Measurements from ENCODE around the gene ABCB8. TPM values are rescaled to one million over a fixed set of nuclear protein-coding genes. Genes with fewer than 3 reads are reported as not detected.

Gene ABCB8
- total and polyA plus RNA-seq, 9 donors, result 12.8 to 26.5 (median 18.4) TPM

- DNase-seq, result no peak
- Histone ChIP-seq H3K9me3 (replicated peaks; ENCODE audit: control insufficient read depth, low read depth, low read length) (no peaks in the 10 kb centered on the region), H3K27me3 (ENCODE audit: control insufficient read depth, insufficient read depth, low read length) (peaks cover 2% of the 10 kb centered on the region), H3K4me3 (ENCODE audit: low read length) (peak overlapping the region; percentile 79), H3K27ac (ENCODE audit: low read length) (no peak overlapping the region), H3K36me3 (ENCODE audit: control insufficient read depth, insufficient read depth, low read length) (peaks cover 13% of the 10 kb centered on the region), H3K4me1 (ENCODE audit: control insufficient read depth, insufficient read depth, low read length) (peaks cover 42% of the 10 kb centered on the region)
- 18% methylated on average over 22 of the region's 29 CpGs for WGBS (ENCODE audit: insufficient coverage)
Observed at GRCh38 chr7:151056666-151057505, 28.6 kb downstream of the ABCB8 start.

- peak within 1 kb of the TSS; percentile 79 for H3K4me3 ChIP-seq (ENCODE audit: low read length)
- peaks cover 19% of the 10 kb centered on the region for H3K36me3 ChIP-seq (ENCODE audit: control insufficient read depth, insufficient read depth, low read length)
- H3K4me1 ChIP-seq (ENCODE audit: control insufficient read depth, insufficient read depth, low read length), result peaks cover 49% of the 10 kb centered on the region
- no peaks in the 10 kb centered on the region for H3K27me3 ChIP-seq (ENCODE audit: control insufficient read depth, insufficient read depth, low read length)
- H3K27ac ChIP-seq (ENCODE audit: low read length), result peak within 1 kb of the TSS; percentile 100
- WGBS (ENCODE audit: insufficient coverage), result under 1% methylated on average over 29 of the region's 30 CpGs
- no peak for DNase-seq
- H3K9me3 ChIP-seq (replicated peaks; ENCODE audit: control insufficient read depth, low read depth, low read length), result no peaks in the 10 kb centered on the region
Observed at GRCh38 chr7:151057506-151057988, 29.3 kb downstream of the ABCB8 start, which contains the start of gene CDK5. Gene CDK5 (minus strand): TSS chr7:151057897. CDS start chr7:151057848, 49 bp downstream.

GRCh38 chr7:151057989-151058780, 29.9 kb downstream of the ABCB8 start:
- H3K9me3 ChIP-seq (replicated peaks; ENCODE audit: control insufficient read depth, low read depth, low read length), result no peaks in the 10 kb centered on the region
- peak overlapping the region; percentile 100 for H3K27ac ChIP-seq (ENCODE audit: low read length)
- peak; percentile 100 for DNase-seq
- H3K4me1 ChIP-seq (ENCODE audit: control insufficient read depth, insufficient read depth, low read length), result peaks cover 54% of the 10 kb centered on the region
- peak overlapping the region; percentile 79 for H3K4me3 ChIP-seq (ENCODE audit: low read length)
- no peaks in the 10 kb centered on the region for H3K27me3 ChIP-seq (ENCODE audit: control insufficient read depth, insufficient read depth, low read length)
- under 1% methylated on average over 40 of the region's 46 CpGs for WGBS (ENCODE audit: insufficient coverage)
- peaks cover 23% of the 10 kb centered on the region for H3K36me3 ChIP-seq (ENCODE audit: control insufficient read depth, insufficient read depth, low read length)

GRCh38 chr7:151058781-151059366, 30.6 kb downstream of the ABCB8 start:
- H3K4me1 ChIP-seq (ENCODE audit: control insufficient read depth, insufficient read depth, low read length), result peaks cover 57% of the 10 kb centered on the region
- peak overlapping the region; percentile 100 for H3K27ac ChIP-seq (ENCODE audit: low read length)
- DNase-seq, result peak; percentile 52
- H3K9me3 ChIP-seq (replicated peaks; ENCODE audit: control insufficient read depth, low read depth, low read length), result no peaks in the 10 kb centered on the region
- peak overlapping the region; percentile 79 for H3K4me3 ChIP-seq (ENCODE audit: low read length)
- peaks cover 17% of the 10 kb centered on the region for H3K36me3 ChIP-seq (ENCODE audit: control insufficient read depth, insufficient read depth, low read length)
- no peaks in the 10 kb centered on the region for H3K27me3 ChIP-seq (ENCODE audit: control insufficient read depth, insufficient read depth, low read length)
- 7% methylated on average over 7 of the region's 18 CpGs for WGBS (ENCODE audit: insufficient coverage)

- Histone ChIP-seq H3K36me3 (ENCODE audit: control insufficient read depth, insufficient read depth, low read length) (peaks cover 17% of the 10 kb centered on the region), H3K27ac (ENCODE audit: low read length) (peak within 1 kb of the TSS; percentile 100), H3K9me3 (replicated peaks; ENCODE audit: control insufficient read depth, low read depth, low read length) (no peaks in the 10 kb centered on the region), H3K27me3 (ENCODE audit: control insufficient read depth, insufficient read depth, low read length) (no peaks in the 10 kb centered on the region), H3K4me1 (ENCODE audit: control insufficient read depth, insufficient read depth, low read length) (peaks cover 57% of the 10 kb centered on the region), H3K4me3 (ENCODE audit: low read length) (peak within 1 kb of the TSS; percentile 84)
- WGBS (ENCODE audit: insufficient coverage), result under 1% methylated on average over 65 of the region's 75 CpGs
- peak; percentile 94 for DNase-seq
Observed at GRCh38 chr7:151059367-151060112, 31.3 kb downstream of the ABCB8 start, which contains the start of gene SLC4A2. Gene SLC4A2 (plus strand): TSS chr7:151059589. CDS start chr7:151061988, 2,399 bp downstream.

GRCh38 chr7:151060113-151060415, 31.8 kb downstream of the ABCB8 start:
- no peaks in the 10 kb centered on the region for H3K9me3 ChIP-seq (replicated peaks; ENCODE audit: control insufficient read depth, low read depth, low read length)
- WGBS (ENCODE audit: insufficient coverage), result 1% methylated on average over 10 of the region's 17 CpGs
- H3K36me3 ChIP-seq (ENCODE audit: control insufficient read depth, insufficient read depth, low read length), result peaks cover 22% of the 10 kb centered on the region
- peaks cover 57% of the 10 kb centered on the region for H3K4me1 ChIP-seq (ENCODE audit: control insufficient read depth, insufficient read depth, low read length)
- no peaks in the 10 kb centered on the region for H3K27me3 ChIP-seq (ENCODE audit: control insufficient read depth, insufficient read depth, low read length)
- peak overlapping the region; percentile 75 for H3K27ac ChIP-seq (ENCODE audit: low read length)
- peak overlapping the region; percentile 84 for H3K4me3 ChIP-seq (ENCODE audit: low read length)
- DNase-seq, result no peak

GRCh38 chr7:151060416-151061212, 32.4 kb downstream of the ABCB8 start:
- DNase-seq, result no peak
- 41% methylated on average over 5 of the region's 21 CpGs for WGBS (ENCODE audit: insufficient coverage)
- Histone ChIP-seq H3K4me3 (ENCODE audit: low read length) (peak overlapping the region; percentile 84), H3K4me1 (ENCODE audit: control insufficient read depth, insufficient read depth, low read length) (peaks cover 57% of the 10 kb centered on the region), H3K27me3 (ENCODE audit: control insufficient read depth, insufficient read depth, low read length) (no peaks in the 10 kb centered on the region), H3K9me3 (replicated peaks; ENCODE audit: control insufficient read depth, low read depth, low read length) (no peaks in the 10 kb centered on the region), H3K36me3 (ENCODE audit: control insufficient read depth, insufficient read depth, low read length) (peaks cover 28% of the 10 kb centered on the region), H3K27ac (ENCODE audit: low read length) (peak overlapping the region; percentile 75)

- Histone ChIP-seq H3K27me3 (ENCODE audit: control insufficient read depth, insufficient read depth, low read length) (no peaks in the 10 kb centered on the region), H3K4me3 (ENCODE audit: low read length) (no peak overlapping the region), H3K9me3 (replicated peaks; ENCODE audit: control insufficient read depth, low read depth, low read length) (no peaks in the 10 kb centered on the region), H3K27ac (ENCODE audit: low read length) (no peak overlapping the region), H3K4me1 (ENCODE audit: control insufficient read depth, insufficient read depth, low read length) (peaks cover 55% of the 10 kb centered on the region), H3K36me3 (ENCODE audit: control insufficient read depth, insufficient read depth, low read length) (peaks cover 34% of the 10 kb centered on the region)
- 40% methylated on average over 26 of the region's 33 CpGs for WGBS (ENCODE audit: insufficient coverage)
- no peak for DNase-seq
Observed at GRCh38 chr7:151061213-151062110, 33.2 kb downstream of the ABCB8 start.
